ENCODE measurements around the gene MT1B.

MT1B gene

GRCh38 chr16:56700631-56701030, 48.9 kb downstream of the MT1B start:
- H3K4me3 ChIP-seq (replicated peaks; ENCODE audit: low read depth, low read length) = no peak overlapping the region
- DNase-seq (ENCODE audit: extremely low read depth, low read depth) = no peak
- TF ChIP-seq CTCF (IDR thresholded peaks at IDR 0.05; ENCODE audit: low read depth, low read length, missing control alignments) = no peak

GRCh38 chr16:56701534-56701933, 49.8 kb downstream of the MT1B start:
- DNase-seq (ENCODE audit: extremely low read depth, low read depth) = no peak

More at GRCh38 chr16:56701534-56701933, 49.8 kb downstream of the MT1B start:
- no peak overlapping the region for H3K4me3 ChIP-seq (replicated peaks; ENCODE audit: low read depth, low read length)
- TF ChIP-seq CTCF (IDR thresholded peaks at IDR 0.05; ENCODE audit: low read depth, low read length, missing control alignments) = no peak

Measured in HFF-Myc (cell line).